ENCODE measurements around the gene TMEM42.
"Not testable (repeated sequence)": the region's sequence is repeated elsewhere in the genome, so short reads cannot be mapped to it uniquely, and the experiment has no call there.

The TMEM42 gene

DNA sequence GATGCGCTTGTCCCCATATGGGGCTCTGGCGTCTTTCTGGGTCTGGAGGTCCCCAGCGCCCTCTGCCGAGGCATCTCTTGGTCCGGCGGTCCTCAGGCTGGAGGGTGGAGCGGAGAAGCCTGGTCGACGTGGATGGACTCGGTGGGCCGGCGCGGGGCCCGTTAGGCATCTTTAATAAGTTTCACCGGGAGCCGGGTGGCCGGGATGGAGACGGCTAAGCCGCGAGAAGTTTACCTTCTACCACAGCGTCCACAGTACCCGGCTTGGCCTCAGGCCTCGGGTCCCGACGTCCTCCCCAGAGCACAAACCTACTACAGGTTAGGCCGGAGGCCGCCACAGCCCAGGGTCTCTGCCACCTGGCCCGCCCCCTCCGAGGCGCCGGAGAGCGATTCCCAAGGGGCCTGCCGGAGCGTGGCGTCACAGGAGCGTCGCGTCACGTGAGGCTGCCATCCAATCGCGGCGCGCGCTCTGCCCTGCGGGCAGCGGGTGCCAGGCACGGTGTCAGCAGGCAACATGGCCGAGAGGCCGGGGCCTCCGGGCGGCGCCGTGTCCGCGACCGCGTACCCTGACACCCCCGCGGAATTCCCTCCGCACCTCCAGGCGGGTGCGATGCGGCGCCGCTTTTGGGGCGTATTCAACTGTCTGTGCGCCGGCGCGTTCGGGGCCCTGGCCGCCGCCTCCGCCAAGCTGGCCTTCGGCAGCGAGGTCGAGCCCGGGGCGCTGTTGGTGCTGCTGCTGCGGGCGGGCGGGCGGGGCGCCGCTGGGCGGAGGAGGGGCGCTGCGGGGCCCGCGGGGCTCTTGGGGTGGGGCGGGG, at the start of gene TMEM42:
Gene TMEM42 (plus strand): TSS at position 501 of the 814 bp plus-strand sequence. CDS start 13 bp downstream, at position 514.
- peak; percentile 59 to 78 (median 62) for DNase-seq

DNA sequence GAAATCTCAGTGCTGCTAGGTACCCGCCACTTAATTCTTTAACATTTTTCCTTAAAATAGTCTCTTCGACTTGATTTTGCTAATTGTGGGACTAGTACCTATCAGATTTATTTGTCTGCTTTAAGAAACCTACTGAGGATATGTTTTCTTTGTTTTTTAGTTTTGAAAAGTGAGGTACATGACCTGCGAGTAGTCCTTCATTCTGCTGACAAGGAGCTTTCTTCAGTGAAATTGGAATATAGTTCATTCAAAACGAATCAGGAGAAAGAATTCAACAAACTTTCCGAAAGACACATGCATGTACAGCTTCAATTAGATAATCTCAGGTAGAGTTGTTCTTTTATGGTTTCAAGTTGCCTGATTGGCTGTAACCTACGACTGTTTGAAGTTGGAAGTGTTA, 47.0 kb upstream of the TMEM42 start:
- DNase-seq, result no peak

DNA sequence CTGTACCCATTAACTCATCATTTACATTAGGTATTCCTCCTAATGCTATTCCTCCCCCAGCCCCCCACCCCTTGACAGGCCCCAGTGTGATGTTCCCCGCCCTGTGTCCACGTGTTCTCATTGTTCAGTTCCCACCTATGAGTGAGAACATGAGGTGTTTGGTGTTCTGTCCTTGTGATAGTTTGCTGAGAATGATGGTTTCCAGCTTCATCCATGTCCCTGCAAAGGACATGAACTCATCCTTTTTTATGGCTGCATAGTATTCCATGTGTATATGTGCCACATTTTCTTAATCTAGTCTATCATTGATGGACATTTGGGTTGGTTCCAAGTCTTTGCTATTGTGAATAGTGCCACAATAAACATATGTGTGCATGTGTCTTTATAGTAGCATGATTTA, 45.4 kb upstream of the TMEM42 start:
- DNase-seq, result not testable (repeated sequence)

DNA sequence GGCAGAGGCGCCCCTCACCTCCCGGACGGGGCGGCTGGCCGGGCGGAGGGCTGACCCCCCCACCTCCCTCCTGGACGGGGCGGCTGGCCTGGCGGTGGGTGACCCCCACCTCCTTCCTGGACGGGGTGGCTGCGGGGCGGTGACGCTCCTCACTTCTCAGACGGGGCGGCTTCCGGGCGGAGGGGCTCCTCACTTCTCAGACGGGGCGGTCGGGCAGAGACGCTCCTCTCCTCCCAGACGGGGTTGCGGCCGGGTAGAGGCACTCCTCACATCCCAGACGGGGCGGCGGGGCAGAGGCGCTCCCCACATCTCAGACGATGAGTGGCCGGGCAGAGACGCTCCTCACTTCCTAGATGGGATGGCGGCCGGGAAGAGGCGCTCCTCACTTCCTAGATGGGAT, 40.5 kb upstream of the TMEM42 start:
- DNase-seq, result not testable (repeated sequence)

DNA sequence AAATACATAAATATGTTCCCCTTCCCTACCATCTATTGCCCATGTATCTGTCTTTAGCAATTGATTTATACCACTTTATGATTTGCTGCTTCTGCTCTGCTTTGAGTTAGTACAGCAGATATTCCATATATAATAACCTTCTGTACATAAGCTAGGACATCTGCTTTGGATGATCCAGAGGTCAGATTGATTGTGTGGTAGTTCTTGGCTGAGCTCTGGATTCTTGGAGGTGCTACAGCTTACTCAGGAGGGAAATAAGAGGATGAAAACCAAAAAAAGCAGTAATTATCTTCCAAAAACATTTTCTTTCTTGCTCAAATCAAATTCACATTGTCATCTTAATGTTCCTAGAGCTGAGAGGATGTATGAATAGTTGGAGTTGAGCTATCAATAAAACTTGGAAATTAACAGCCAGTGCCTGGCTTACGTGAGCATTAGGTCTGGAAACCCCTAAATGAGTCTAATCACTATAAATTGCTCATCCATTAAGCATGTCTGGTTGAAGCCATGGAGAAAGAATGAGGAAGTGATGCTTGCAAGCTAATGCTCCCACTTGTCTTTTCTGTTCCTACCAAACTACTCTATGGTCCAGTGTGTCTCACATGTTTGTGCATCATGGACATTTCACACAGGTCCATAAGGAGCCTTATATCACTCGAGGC, 36.3 kb upstream of the TMEM42 start:
- DNase-seq, result no peak

DNA sequence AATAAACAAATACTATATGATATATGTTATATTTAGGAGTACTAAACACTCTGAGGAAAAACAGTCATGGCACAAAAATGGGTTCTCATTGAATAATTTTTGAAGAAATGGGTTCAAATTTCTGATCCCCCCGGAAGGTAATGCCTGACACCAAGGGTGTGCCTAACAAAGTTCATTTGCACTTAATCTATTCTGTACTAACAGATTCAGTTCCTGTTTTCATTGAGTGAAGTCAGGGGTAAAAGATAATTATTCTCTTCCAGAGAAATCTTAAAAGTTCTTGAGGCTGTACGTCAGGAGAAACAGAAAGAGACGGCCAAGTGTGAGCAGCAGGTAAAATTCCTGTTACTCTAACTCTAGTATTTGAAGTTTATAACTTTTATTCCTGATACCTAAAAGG, 34.5 kb upstream of the TMEM42 start:
- no peak for DNase-seq

DNA sequence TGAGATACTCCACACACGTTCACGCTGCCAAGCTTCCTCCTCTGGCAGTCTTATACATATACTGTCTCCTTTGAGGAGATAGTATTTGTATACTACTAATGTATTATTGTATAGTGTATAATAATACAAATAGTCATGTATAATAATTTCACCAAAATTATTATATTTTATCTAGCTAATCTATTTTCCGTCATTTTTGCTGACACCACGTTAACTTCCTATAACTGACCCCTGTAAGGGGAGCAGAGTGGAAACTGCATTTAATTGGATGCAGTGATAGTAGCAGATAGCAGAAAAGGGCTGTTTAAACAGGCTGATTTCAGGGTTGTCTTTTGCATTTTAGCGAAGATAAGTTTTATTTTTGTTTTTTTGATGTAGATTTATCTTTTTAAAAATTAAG, 30.5 kb upstream of the TMEM42 start:
- DNase-seq, result no peak

DNA sequence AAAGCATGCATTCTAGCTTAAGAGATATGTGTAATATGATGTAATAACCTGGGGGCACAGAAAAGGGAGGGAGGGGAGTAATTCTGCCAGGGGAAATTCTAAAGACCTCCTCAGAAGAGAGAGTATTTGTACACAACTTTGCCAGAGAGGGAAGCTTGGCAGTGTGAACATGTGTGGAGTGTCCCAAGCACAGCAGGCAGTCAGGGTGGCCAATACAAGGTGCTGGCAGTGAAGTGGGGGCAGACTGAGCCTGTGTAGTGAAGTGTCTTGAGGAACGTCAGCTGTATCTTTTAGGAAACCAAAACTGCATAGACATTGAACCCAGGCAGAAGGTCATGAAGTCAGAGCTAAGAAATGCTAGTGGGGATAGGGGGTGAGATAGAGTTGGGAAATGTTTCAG, 29.7 kb upstream of the TMEM42 start:
- DNase-seq, result no peak

DNA sequence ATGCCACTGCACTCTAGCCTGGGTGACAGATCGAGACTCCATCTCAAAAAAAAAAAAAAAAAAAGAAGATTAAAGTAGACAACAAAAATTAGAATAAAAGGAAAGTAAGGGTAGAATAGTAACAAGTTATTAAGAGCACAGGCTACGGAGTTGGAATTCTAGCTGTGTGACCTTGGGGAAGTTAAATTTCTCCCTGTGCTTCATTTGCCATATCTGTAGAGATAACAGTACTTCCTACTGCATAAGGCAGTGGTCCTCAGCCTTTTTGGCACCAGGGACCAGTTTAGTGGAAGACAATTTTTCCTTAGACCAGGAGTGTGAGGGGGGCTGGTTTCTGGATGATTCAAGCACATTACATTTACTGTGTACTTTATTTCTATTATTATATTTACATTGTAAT, 28.7 kb upstream of the TMEM42 start:
- DNase-seq, result no peak

DNA sequence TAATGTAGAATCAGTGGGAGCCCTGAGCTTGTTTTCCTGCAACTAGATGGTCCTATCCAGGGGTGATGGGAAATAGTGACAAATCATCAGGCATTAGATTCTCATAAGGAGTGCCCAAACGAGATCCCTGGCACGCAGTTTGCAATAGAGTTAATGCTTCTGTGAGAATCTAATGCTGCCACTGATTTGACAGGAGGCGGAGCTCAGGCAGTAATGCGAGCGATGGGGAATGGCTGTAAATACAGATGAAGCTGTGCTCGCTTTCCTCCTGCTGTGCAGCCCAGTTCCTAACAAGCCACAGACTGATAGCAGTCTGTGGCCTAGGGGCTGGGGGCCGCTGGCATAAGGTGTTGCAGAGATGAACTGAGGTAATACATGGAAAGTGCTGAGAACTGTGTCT, 28.3 kb upstream of the TMEM42 start:
- no peak for DNase-seq

DNA sequence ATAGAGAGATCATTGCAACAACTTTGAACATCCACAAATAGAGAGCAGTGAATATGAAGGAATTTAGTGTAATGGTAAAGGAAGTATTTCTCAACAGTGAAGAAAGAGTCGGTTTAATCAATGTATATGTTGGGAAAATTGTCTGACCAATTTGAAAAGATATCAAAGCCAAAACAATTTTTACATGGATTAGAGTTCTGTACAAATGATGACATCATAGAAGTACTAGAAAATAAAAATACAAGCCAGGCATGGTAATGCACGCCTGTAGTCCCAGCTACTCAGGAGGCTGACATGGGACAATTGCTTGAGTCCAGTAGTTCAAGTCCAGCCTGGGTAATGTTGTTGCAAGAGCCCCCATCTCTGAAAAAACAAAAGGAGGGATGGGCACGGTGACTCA, 26.0 kb upstream of the TMEM42 start:
- no peak for DNase-seq

DNA sequence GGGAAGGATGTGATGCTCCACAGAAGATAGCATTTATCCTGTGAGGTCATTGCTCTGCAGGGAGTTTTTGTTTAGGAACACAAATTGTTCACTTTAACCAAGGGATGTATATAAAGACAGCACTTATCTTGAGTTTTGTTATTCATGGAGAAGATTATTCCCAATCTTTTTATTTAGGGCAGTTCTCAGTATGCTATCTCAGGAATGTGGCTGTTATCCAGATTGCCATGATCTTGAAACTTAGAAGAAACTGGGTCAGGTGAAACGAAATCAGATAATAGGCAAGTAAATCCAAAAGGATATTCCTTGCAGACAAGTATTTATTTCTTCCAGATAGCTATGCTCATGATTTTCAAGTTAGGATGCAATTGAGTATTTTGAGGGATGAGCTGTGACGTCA, 19.3 kb upstream of the TMEM42 start:
- no peak for DNase-seq

DNA sequence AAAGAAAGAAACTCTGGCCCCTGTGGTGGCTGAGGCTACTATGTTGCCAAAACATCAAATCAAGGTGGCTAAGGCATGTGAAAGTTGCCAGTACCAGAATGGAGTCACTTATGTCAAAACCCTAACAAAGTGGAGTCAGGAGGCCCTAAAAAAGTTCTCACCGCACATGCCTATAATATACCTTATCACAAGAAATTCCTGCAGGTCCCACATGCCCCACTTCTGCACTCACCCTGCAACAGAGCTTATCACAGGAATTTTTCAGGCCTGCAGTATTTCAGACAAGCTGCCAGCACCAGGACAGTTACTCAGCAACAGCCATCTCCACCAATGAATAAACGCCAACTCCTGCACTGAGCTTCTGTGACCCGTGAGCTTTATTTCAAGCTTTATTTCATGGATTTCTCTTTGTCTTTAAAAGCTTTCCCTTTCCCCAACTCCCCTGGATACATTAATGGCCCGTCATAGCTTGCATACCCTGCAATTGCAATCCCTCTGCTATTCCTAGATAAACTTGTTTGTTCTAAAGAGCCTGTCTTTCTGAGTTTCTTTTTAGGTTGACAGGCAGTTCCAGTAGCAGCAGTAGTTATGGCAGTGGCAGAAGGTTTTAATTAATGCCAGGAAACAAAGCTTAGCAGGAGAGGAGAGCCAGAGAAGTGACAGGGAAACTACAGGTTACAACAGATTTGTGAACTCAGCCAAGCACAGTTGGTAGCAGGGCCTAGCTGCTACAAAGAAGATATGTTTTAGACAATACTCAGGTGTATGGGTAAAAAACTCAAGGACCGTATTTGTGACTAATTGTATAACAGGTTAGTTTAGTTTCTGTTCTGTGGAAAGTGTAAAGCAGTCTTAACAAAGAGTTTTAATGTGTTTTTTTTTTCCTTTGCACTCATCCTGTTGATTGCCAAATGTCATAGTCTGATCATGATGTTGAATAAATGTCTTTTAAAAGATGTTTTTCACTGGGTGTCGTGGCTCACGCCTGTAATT, 15.9 kb upstream of the TMEM42 start:
- DNase-seq, result no peak

DNA sequence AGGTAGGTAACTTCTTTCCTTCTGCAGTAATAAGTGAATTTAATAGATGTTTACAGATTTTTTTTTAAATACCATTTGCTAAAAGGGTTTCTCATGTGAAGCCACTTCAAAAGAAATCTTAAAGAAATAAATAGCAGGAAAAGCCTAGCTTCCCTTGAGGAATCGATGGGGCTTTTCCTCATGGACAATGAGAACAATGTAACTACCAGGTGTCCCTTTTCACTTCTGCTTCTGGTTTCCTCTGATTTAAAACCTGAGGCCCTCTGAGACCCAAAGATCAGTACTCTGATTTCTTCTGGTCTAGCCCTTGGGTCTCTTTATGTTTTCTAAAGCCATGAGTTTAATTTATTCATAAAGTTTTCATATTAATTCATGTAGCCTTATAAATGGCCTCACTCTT, 13.1 kb upstream of the TMEM42 start:
- no peak for DNase-seq

DNA sequence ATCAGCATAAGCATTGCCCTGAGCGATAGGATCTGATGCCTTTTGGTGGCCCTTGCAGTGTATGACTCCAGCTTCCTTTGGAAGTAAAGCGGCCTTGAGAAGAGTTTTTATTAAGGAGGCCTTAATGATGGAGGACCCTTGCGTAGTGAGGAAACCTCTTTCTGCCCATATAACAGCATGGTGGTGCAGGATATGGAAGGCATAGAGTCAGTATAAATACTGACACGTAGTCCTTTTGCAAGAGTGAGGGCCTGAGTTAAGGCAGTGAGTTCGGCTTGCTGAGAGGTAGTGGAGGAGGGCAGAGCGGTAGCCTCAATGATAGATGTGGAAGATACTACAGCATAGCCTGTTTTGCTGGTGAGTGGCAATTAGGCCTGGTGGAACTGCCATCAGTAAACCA, 5.0 kb upstream of the TMEM42 start:
- not testable (repeated sequence) for DNase-seq

DNA sequence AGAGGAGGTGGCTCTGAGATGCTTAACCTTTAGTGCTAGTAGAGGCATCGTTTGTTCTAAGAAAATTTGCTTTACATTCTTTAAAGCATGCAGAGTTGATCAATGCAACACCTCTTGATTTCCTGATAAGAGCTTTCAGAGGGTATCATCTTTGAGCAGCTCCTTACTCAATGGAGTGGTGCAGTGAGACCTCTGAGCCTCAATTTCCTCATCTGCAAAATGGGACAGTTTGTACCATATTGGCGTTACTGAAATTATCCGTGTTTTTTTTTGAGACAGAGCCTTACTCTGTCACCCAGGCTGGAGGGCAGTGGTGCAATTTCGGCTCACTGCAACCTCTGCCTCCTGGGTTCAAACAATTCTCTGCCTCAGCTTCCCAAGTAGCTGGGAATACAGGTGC, 1.6 kb upstream of the TMEM42 start:
- DNase-seq, result no peak

DNA sequence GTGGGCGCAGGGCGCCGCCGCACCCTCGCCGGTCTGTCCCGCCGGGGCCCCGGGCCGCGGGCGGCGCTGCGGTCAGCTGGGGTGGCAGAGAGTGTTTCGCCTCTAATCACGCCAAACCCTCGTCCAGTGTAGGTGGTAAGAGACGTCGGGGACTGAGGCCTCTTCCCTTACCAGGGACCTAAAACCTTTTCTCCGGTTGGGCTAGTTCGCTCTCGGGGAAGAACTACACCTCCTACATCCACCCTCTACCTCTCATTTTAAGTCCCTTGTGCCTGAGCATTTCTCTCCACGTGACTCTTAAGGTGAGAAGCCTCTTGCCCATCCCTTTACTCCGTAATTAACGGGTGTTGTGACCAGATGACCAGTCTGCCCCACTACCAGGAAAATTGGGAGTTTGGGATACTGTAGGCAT, 520 bp downstream of the TMEM42 start:
- no peak for DNase-seq

DNA sequence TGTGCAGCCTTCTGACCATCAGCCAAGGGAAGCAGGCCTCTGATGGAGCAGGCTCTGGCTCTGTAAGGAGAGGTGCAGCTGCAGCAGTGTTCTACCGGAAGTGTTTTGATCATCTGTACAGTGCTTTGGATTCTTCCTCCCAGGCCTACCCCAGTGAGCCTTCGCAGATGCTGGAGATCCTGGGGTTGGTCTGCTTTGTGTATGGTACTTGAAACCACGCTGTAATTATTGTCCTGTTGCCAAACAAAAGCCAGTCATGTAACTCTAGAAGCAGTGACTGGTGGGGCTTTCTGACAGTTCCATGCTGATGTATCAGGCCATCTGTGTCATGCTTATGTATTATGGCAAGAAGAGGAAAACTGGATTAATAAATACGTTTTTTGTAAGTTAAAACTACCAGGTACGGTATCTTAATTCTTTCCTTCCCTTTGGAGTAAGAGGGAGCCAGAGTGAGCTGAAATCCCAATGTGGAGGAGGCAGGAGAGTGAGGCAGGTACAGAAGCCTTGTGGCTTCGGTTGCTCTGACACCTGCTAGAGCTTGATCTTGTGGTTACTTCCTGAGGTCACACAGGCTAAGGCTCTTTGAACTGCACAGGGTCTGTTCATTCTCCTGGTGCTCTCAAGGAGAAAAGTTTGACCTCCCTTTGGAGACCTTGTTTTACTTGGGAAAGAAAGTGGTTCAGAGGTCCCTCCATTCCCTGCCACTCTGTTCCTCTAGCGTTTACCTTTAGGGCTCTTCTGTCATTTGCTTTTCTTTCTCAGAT, 3.7 kb downstream of the TMEM42 start:
- DNase-seq, result no peak

DNA sequence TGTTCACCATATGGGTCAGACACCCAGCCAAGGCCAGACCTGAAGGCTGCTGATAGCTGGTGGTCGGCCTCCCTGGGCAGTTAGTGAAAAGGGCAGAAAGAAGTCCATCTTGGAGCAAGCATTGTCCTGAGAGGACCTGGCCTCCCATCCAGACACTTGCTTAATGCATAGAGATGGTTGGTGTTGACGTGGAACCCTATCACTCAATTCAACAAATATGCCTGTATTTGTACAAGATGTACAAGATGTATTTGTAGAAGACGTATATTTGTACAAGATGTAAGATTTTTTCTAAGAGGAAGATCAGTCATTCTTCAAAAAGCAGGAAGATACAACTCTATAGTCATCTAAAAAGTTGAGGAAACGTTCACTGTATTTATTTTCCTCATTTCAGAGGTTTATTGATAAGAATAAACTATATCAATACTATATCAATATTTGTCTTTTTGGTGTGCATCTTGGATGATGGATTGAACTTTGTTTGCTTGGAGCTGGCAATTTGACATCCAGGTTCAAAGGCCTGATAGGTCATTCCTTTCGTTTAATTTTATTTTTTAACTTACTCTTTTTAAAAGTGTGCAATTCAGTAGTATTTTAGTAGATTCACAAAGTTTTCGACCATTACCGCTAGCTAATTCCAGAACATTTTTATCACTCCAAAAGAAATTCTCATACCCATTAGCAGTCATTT, 5.9 kb downstream of the TMEM42 start:
- no peak for DNase-seq

DNA sequence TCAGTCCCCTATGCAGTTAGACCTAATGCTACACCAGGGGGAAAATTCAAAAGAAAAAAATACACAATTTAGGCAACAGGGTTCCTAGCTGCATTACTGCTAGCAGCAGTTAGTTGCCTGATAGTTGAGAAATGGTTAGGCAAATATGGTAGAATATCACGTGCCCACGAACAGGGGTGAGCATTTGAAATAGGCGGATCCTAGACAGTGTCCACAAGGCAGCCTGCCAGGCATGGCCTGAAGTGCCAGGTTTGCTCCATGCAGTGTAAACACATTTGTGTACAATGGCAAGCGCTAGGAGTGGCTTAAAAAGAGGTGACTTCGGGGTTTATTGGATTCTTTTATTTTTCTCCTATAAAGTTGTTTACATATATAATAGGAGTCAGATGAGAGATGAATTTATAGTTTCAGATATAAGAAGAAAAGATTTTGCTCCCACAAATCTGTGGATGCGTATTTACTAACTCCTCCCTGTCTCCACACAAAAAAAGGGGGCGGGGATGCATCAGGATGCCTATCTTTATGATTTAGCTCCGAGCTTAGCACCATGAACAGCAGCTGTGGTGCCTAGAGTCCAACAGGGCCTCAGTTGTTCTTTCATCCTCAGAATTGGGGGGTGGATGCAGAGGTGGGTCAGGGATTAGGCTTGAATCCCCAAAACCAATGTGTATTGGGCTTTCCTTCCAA, 8.8 kb downstream of the TMEM42 start:
- no peak for DNase-seq

DNA sequence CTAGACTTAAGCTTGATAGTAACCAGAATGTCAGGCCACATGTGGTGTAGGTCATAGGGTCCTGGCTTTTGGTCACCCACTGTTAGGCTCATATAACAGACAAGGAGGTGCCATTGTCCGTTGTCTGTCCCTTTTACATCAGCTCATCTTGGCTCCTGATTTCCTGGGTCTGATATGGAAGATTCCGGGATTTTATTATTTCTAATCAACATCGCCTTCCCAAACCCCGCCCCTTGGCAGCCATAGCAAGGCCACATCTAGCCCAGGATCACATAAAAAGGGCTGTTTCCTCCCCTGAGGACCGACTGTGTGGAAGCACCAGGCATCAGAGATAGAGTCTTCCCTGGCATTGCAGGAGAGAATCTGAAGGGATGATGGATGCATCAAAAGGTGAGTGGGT, 12.6 kb downstream of the TMEM42 start, which contains the start of gene TGM4:
Gene TGM4 (plus strand): TSS at position 301 of the 400 bp plus-strand sequence. CDS start 71 bp downstream, at position 372.
- DNase-seq, result no peak

Measured in activated naive CD4-positive, alpha-beta T cell (primary cell).